ENCODE measurements around the gene COA8. TPM values are rescaled to one million over a fixed set of nuclear protein-coding genes. Genes with fewer than 3 reads are reported as not detected.

COA8 gene
- polyA plus RNA-seq, 1 donor = 44.2 TPM

GRCh38 chr14:103621860-103622259, 59.1 kb downstream of the COA8 start:
- DNase-seq = no peak

GRCh38 chr14:103623308-103623707, 60.5 kb downstream of the COA8 start:
- no peak for DNase-seq

- DNase-seq = no peak
Measured at GRCh38 chr14:103623883-103624482, 61.2 kb downstream of the COA8 start.

GRCh38 chr14:103624860-103625259, 62.1 kb downstream of the COA8 start:
- no peak for DNase-seq

GRCh38 chr14:103625356-103626095, 62.8 kb downstream of the COA8 start:
- DNase-seq = no peak

- no peak for DNase-seq
Measured at GRCh38 chr14:103626146-103626850, 63.5 kb downstream of the COA8 start.

- DNase-seq = no peak
Measured at GRCh38 chr14:103627073-103628025, 64.6 kb downstream of the COA8 start.

- DNase-seq = peak; percentile 34
Measured at GRCh38 chr14:103628221-103628683, 65.5 kb downstream of the COA8 start.

- peak; percentile 83 for DNase-seq
Measured at GRCh38 chr14:103628684-103629502, 66.1 kb downstream of the COA8 start, which contains the start of gene KLC1. TSS of gene KLC1 (plus strand) at chr14:103629211. CDS start at chr14:103654565, 25,354 bp downstream.

- peak; percentile 32 for DNase-seq
Measured at GRCh38 chr14:103629503-103630121, 66.9 kb downstream of the COA8 start.

GRCh38 chr14:103630364-103631108, 67.8 kb downstream of the COA8 start:
- no peak for DNase-seq

- DNase-seq = no peak
Measured at GRCh38 chr14:103633391-103633790, 70.6 kb downstream of the COA8 start.

GRCh38 chr14:103634156-103634555, 71.4 kb downstream of the COA8 start:
- no peak for DNase-seq

GRCh38 chr14:103638594-103638993, 75.8 kb downstream of the COA8 start:
- no peak for DNase-seq

Other genes starting within 250 kb of the COA8 start
- 267 TPM for gene EIF5, start 228.7 kb upstream of the COA8 start, polyA plus RNA-seq (ENCODE audit: insufficient read length)
- gene MARK3, start 177.5 kb upstream of the COA8 start, polyA plus RNA-seq (ENCODE audit: insufficient read length) = 157 TPM
- gene CKB, start 40.1 kb upstream of the COA8 start, polyA plus RNA-seq (ENCODE audit: insufficient read length) = 103 TPM
- 5.6 TPM for gene TRMT61A, start 33.8 kb upstream of the COA8 start, polyA plus RNA-seq (ENCODE audit: insufficient read length)
- gene BAG5, start 303 bp upstream of the COA8 start, polyA plus RNA-seq (ENCODE audit: insufficient read length) = 35.7 TPM
- gene KLC1, start 66.3 kb downstream of the COA8 start, polyA plus RNA-seq (ENCODE audit: insufficient read length) = 138 TPM
- 21.1 TPM for gene XRCC3, start 152.5 kb downstream of the COA8 start, polyA plus RNA-seq (ENCODE audit: insufficient read length)
- gene ZFYVE21, start 152.8 kb downstream of the COA8 start, polyA plus RNA-seq (ENCODE audit: insufficient read length) = 54.0 TPM

Data from left kidney (tissue), 2 donors.